Stromal cell of bone marrow (primary cell): ENCODE measurements around the gene HSP90AA1.

ENCODE experiments used
- DNase-seq: peaks from one replicate; pipeline ENCODE4 v3.0.0-alpha.2; 2012; ENCODE audit warnings: low read depth

The HSP90AA1 gene

DNA sequence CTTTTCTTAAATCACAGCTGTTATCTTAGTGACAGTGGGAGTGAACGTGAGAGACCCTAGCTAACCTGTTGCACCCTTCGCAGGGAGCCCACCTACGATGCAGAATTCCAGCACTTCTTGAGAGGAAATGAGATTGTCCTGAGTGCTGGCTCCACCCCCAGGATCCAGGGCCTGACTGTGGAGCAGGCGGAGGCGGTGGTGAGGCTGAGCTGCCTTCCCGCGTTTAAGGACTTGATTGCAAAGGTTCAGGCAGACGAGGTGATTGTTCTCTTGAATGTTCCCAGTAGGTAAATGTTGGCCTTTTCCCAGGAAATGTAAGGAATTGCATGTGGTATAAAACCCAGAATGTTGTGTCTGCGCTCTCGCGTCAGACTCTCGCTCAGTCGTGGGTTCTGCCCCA, 46.7 kb downstream of the HSP90AA1 start:
- DNase-seq = no peak

DNA sequence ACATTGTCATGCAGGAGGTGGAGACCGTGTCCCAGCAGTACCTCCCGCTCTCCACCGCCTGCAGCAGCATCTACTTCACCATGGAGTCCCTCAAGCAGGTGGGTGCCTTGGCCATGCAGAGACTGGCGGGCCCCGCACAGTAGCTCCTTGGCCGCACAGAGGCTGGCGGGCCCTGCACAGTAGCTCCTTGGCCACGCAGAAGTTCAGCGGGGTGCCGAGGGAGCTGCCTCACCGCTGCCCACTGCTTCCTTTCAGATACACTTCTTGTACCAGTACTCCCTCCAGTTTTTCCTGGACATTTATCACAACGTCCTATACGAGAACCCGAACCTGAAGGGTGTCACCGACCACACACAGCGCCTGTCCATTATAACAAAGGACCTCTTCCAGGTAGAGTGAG, 47.7 kb downstream of the HSP90AA1 start:
- DNase-seq = no peak

DNA sequence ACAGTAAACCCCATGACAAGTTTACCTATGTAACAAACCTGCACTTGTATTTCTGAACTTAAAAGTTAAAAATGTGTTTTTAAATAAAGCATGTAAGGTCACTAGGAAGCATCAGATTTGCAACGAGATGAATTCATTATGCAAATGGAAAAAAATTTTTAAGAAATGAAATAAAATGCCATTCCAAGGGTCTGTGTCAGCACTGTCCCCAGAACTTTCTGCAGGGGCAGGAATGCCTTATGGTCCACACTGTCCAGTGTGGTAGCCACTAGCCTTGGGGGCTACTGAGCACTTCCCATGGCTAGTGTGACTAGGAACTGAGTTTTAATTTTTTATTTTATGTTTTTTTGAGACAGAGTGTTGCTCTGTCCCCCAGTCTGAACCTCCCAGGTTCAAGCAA, 49.2 kb downstream of the HSP90AA1 start:
- DNase-seq = no peak

DNA sequence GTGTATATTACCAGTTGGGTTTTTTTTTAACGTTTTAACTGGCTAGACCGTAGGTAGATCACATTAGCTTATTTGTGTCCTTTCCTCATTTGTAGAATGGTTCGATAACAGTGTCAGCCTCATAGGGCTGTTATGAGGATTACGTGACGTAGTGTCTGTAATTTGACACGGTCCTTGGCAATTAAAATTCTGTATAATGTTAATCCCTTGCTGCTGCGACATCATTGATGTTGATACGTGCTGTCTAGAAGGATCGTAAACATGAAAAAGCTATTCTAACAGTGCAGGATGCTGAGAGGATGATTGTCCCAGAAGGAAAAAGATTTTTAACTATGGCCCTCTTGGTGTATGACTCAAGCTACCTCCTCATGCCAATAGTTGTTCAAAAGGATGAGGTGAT, 50.9 kb downstream of the HSP90AA1 start:
- no peak for DNase-seq

DNA sequence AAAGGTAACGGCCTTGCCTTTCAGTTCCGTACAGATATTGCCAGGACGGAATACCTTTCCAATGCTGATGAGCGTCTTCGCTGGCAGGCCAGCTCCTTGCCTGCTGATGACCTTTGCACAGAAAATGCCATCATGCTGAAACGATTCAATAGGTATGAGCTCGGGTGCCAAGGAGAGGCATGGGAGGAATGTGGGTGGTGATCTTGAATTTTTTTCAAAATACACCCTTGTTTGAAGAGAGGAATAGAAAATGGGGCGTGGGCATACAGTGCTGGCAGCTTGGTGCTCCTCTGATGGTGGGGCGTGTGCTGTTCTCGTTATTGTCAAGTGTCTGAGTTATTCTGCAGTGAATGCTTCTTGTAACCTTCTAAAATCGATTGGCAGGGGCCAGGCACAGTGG, 52.5 kb downstream of the HSP90AA1 start:
- no peak for DNase-seq

DNA sequence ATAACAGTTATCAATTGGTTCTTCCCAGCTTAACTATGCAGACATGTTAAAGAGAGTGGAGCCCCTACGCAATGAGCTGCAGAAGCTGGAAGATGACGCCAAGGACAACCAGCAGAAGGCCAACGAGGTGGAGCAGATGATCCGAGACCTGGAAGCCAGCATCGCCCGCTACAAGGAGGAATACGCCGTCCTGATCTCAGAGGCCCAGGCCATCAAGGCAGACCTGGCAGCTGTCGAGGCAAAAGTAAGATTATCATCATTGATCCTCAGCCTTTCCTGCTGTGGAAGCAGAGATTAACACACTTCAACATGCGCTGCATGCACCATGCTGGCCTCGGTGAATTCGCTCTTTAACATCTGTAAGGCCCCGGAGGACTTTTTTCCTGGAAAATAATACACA, 53.6 kb downstream of the HSP90AA1 start:
- DNase-seq = no peak
